GM19351 (cell line): ENCODE data around the gene ADIRF.
A peak's percentile ranks its signal among the peaks of the same experiment; 100 is the strongest.

Experiments
- ATAC-seq: cut with Tn5 transposase; IDR thresholded peaks from one replicate; pipeline ENCODE4 v1.9.1; 2021; ENCODE audit warnings: mild to moderate bottlenecking, moderate library complexity; ENCODE audit not compliant: unreplicated experiment

Gene ADIRF

DNA sequence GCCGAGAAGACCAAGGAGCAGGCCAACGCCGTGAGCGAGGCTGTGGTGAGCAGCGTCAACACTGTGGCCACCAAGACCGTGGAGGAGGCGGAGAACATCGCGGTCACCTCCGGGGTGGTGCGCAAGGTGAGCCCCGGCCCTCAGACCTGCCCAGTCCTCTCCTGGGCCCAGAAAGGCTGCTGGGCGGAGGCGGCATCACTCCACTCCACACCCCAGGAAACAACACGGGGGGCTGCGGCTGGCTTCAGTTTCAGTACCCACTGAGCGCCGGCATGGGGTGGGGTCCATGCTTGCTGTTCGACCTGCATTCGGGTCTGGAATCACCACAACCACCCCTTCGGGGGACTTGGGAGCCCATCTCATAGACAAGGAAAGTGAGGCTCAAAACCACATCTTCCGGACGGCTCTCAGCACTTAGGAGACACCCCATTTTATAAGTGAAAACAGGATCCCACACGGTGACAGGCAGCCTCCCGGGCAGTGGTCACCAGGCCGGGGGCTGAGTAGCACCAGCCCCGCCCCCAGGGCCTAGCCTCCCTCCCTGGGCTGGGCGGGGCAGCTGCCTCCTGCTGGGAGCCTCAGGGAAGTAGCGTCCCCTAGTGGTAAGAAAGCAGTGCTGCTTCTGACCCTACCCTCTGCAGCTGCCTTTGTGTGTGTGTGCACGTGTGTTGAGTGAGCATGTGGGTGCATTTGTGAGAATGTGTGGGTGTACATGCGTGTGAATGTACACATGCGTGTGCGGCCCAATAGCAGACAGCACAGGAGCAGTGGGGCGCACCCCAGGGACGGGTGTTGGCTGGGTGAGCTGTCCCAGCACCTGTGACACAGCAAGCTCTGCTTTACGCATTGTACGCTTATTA is 8.0 kb upstream of the ADIRF start:
- peak; percentile 91 for ATAC-seq

DNA sequence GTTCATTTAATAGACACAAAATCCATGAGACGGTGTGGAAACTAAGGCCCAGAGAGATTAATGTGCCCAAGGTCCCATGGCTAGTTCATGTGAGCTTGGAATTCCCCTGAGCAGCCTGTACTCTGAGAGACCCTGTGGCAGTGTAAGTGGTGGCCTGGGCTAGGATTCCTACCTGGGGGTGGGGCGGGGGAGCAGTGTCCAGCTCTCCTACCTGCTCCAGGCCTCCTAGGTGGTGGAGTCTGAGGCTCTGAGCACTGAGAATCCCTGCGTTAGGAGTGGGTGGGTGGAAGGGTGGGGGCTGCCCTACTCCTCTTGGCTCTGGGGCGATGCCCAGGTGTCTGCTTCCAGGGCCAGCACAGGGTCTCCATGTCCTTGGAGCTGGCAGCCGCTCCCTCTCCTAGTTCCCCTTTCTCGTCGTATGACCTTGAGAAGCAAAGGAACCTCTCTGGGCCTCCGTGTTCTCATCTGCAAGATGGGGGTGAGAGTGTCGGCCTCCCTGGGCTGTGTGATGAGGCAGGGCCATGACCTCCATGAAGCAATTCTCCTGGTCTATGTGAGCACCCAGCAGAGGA is 7.3 kb upstream of the ADIRF start:
- peak; percentile 6 for ATAC-seq

DNA sequence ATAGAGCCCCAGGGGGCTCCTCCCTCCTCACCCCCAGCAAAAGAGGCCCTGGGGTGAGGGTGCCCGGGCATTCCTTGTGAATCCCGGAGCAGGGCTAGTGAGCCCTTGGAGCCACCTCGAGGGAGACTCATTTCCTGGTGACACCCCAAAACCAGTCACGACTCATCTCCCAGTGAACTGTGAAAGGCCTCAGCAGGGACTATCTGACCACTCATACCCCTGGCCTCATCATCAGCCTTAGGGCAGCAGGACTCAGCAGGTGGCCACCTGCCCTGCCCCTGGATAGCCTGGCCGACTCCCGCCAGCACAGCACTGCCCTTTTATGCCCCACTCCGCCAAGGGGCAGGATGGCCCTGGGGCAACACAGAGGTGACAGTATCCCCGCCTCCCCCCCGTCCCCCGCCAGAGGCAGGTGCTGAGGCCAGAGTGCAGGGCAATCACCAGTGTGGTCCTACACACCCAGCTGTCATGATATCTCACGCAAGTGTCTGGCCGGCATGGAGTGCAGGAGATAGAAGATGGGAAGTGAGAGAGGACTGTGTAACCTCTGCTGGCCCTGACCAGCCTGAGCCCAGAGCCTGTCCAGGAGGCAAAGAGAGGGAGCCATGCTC is 6.7 kb upstream of the ADIRF start:
- ATAC-seq: no peak

DNA sequence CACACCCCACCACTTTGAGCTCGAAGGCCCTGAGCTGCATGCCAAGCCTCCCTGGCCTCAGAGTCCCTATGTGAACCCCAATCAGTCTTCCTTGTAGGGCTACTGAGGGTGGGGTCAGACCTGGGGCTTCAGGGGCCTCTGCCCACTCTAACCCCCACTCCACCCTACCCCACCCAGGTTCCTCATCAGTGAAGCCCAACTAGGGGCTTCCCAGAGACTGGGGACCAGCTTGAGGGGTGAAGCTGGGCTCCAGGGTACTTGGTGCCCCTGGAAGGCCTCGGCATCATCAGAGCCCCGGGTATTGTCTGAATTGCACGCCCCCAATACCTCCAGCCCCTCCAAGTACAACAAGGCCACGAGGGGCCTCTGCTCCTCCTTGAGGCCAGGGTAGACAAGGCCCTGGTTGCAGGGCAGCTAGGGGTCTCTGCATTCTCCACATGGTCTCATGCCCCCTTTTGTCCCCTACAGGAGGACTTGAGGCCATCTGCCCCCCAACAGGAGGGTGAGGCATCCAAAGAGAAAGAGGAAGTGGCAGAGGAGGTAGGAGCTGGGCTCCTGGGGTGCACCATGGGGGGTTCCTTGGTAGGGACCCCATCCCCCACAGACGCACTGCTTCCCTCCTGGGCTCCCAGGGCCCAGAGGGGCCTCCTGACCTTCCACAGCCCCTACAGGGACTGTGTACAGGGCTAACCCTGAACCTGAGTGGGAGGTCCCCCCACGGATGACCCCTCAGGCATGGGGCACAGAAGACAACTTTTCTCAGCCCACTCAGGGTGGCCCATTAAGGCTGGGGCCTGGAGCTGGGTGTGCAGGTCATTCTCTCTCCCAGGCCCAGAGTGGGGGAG is 5.9 kb upstream of the ADIRF start:
- no peak for ATAC-seq

DNA sequence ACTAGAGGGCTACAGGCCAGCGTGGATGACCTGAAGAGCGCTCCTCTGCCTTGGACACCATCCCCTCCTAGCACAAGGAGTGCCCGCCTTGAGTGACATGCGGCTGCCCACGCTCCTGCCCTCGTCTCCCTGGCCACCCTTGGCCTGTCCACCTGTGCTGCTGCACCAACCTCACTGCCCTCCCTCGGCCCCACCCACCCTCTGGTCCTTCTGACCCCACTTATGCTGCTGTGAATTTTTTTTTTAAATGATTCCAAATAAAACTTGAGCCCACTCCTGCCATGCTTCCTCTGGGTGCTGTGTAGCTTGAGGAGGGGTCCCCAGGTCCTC is 5.3 kb upstream of the ADIRF start:
- ATAC-seq: no peak

DNA sequence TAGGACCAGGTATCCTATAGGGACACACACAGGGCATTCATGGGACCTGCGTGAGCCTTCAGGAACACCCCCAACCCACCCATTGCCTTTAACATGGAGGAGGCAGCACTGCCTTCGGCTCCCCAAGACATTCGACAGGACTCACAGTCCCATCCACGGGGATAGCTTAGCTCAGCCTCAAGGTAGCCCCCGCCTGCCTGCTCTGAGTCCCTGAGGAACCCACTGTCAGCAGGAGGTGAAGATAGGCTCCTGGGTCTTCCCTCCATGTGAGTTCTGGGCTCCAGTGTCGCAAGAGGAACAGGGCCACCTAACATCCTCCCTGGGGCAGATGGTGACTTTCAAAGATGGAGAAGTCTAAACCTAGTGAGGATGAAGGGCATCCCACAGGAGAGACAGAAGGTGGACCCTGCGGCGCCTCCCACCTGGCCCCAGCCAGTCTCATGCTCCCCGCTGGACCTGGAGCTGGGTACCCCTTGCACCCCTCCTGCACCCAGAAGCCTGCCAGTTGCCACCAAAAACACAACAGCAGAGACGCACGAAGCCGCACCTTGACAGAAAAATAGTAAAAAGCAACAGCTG is 4.9 kb upstream of the ADIRF start:
- no peak for ATAC-seq

DNA sequence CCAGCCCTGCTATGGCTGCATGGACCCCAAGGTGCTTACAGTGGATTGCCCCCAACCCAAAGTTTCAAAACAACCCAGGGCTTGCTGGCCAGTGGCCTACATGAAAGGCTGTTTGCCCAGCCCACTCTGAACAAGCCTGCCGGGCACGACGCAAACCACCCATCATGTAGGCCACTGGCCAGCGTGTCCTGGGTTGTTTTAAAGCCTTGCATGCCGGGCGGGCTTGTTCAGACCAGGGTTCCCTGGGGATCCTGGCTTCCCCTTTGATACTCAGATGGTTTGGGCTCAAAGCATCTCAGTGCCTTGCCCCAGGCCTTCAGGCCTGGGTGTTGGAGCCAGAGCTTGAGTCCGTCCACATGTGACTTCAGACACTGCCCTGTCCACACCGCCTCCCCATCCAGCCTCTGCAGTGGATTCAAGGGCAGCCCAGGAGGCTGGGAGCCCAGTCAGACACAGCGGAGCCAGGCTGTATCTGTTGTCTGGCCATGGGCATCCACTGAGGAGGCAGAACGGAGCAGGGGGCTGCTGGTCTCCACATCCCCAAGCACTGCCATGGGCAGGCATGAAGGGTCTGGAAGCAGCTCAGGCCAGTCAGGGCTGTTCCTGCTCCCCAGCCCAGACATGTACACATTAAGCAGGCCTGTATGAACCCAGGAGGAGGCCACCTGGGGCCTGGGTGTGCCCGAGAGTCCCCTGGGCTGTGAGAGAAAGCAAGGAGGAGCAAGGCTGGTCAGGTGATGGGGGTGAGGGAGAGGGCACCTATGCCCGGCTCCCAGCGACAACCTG is 4.0 kb upstream of the ADIRF start:
- no peak for ATAC-seq

DNA sequence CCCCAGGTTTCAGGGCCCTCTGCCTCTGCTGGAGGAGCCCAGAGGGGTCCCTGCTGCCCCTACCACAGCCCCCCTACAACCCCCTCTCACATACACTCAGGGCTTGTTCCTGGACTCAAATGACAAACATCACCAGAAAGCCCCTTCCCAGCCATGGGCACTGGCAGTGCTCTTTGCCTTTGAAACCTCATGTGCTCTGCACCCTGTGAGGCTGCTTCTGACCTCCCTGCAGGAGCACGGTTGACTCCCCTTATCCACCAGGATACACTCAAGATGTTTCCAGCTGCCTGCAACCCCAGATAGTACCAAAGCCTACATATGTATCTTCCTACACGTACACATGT is 3.5 kb upstream of the ADIRF start:
- no peak for ATAC-seq

DNA sequence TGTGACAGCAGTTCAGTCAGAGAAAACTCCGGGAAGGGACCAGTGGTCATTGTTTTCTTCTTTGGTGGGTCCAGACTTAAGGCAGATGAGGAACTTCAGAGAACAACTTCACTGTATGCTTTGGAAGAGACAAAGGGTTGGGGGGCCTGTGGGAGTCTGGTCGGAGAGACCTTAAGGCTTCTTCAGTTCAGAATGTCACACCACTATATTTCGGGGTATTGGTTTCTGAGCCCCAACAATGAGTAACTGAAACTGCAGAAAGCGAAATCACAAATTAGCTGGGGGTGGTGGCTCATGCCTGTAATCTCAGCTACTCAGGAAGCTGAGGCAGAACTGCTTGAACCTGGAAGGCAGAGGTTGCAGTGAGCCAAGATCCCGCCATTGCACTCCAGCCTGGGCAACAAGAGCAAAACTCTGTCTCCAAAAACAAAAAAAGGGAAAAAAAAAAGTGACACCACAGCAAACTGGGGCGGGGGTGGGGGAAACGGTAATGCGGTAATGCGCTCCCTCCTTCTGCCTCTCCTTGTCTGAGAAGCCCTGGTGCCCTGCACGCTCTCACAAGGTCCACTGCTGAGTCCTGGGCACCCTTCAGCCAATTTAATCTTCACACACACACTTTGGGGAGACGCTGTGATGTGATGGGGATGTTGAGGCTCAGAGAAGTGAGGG is 2.2 kb upstream of the ADIRF start:
- ATAC-seq: peak; percentile 48

DNA sequence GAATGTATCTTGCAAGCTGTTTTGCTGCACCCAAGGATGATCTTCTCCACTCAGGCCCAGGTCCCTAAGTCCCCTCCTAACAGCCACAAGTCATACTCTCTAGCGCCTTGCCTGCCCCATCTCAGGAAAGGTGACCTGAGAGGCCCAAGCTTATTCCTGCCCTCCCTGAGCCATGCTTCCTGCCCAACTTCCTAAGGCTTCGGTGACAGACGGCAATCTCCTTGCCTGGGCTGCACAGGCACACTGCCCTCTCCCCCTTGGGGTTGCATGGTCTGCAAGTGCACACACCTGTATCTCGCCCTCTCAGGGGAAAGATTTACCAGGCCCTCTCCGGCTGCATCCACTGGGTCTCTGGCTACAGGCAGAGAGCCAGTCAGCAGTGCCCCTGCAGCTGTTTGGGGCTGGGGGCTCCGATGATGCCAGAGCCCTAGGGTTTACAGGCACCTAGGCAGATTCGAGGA is 771 bp upstream of the ADIRF start:
- ATAC-seq: no peak

DNA sequence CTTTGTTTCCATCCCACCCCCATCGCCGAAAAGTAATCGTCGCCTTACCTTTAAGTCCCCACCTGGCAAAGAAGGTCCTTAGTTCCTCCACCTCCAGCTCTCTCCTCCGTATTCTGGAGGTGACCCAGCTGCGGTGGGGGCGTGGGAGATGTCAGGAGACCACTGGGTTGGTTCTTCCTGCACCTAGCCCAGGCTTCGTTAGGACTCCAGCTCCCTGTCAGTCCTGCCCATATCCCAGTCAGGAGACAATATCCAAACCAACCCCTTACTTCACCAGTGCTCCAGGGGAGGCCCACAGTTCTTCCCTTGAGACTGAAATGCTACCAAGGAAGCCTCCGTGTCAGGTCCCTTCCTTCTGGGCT is 693 bp downstream of the ADIRF start:
- ATAC-seq: no peak

DNA sequence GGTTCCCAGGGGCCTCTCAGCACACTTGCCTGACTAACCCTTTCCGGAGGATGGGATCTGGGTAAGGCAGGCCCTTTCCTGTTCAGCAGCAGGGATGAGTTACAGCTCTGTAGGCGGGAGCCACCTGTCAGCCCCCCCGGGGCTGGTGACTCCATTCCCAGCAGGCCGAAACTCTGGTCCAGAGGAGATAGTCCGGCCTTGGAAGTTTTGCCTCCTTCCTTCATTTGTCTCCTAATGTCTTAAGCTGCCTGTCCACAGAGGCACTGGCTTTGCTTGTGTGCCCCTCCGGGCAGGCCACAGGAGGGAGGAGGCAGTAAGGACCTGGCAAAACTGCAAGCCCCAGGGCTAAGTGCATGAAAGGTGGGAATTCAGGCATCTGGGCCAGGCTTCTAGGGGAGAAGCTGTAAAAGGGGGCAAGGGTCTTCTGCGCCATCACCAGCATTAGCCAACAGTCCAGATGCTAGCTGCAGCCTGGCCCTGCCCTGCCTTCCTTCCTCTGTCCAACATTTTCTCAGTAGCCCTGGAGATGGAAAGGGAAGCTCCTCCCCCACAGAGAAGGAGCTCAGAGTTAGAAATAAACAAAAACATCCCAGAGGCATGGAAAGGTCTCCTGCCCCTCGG is 1.2 kb downstream of the ADIRF start:
- no peak for ATAC-seq

DNA sequence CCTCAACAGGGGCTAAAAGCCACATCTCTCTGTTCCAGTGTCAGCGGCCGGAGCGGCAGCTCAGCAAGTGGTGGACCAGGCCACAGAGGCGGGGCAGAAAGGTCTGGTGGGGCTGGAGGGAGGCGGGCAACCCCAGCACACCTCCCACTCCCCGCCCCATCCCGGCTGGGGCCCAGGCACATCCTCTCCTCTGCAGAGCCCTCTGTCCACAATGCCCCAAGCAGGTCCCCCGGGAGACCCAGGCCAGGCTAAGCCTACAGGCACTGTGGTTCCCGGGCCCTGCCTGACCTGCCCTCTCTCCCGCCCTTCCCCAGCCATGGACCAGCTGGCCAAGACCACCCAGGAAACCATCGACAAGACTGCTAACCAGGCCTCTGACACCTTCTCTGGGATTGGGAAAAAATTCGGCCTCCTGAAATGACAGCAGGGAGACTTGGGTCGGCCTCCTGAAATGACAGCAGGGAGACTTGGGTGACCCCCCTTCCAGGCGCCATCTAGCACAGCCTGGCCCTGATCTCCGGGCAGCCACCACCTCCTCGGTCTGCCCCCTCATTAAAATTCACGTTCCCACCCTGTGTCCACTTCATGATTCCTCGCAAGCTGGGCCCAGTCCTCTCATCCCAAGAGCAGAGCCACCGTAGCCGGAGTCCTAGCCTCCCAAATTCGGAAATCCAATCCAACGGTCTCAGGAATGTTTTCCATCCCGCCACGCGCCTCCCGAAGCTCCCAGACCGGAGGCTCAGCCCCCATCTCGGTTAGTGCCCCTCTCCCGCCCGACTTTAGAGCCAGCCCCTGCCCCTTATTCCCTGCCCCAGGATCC is 2.1 kb downstream of the ADIRF start:
- ATAC-seq: no peak

DNA sequence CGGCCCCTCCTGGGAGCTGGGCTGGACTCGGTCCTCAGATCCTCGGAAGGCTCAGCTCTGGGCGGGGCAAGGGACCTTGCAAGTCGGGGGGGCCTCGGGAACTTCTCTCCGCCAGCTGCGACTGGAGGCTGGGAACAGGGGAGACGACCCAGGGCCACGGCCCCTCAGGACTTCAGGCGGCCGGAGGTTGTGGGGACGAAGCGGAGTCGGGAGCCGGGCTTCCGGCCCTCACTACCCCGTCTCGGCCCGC is 2.6 kb downstream of the ADIRF start:
- ATAC-seq: no peak

DNA sequence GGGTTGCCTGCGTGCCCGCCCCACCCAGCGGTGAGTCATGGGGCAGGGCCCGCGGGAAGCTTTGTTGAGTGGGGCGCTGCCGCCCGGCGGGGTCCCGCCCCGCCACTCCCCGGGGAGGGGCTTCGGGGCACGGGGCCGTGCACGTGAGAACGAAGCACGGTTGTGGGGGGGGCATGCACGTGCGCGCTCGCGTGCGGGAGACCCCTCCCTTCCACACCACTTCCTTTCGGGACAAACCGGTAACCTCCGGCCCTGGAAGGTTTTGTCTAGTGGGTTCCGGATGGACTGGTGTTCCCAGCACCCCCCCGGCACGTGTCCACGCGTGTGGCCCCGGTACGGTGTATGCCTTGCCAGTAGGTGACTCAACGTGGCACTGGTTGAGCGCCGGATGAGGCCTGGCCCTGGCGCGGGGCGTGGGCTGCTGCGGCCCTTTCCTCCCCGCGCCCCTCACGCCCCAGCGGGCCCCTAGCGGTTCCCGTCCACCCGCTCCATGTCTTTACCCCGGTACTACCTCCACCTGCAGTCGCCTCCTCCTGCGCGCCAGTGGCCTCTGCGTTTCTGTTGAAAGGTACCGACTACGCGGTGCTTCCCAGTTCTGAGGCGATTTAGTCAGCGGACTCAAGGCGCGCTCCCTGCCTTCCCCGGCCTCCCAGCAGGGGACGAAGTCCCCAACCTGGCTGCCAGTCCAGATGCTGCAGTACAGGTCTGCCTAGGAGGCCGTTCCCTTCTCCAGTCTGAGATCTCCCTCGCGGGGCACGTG is 3.1 kb downstream of the ADIRF start:
- ATAC-seq: peak; percentile 72

DNA sequence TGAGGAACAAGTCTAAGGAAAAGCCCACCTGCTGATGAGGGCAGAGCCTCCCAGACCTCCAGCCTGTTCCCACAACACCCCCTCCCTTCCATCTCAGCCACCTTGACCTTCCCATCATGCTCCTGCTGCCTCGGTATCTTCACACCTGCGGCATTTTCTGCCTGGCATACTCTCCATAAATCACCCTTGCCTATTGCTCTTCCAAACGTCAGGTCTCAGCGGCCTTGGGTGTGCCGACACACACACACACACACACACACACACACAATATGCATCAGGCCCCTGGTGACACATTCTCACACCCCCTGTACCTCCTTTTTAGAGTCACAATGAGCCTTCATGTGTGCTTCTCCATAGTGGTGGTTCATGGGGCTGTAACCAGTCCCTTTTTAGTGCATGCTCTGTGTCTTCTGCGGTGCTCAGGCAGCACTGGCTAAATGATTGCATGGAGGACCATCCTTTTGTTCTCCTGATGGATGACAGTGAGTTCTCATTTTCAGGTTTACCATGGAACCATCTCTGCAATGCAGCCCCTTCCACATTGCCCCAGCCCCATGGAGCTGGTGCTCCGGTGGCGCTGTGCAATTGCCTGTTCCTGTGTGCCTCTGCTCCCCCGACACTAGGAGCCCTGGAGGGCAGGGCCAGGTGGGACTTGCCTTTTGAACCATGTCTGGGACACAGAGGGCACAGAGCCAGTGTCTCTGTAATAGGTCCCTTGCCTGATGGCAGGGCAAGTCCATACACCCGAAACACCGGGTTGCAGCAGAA is 4.5 kb downstream of the ADIRF start:
- no peak for ATAC-seq

DNA sequence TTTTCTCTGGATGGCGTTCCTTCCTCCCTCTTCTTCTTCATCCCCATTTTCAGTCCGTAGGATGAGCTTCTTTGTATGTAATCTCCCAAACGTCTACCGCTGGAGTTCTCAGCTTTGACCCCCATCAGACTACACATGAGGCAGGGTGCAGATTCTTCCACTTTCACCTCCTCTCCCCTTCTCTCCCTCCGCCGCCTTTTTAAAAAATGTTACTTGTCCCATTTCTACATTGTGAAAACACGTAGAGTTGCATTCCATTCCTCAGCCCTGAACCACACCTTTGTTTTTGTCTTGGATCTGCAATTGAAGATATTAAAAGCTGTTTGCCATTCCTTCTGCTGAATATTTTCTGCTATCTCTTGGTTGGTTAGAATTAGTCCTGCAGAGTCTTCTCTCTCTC is 6.2 kb downstream of the ADIRF start:
- ATAC-seq: no peak
